Measurements from ENCODE around the gene ZP1. TPM values are rescaled to one million over a fixed set of nuclear protein-coding genes. Genes with fewer than 3 reads are reported as not detected.

The ZP1 gene
- total and polyA plus RNA-seq, 2 experiments from 2014 or later: not detected

DNA sequence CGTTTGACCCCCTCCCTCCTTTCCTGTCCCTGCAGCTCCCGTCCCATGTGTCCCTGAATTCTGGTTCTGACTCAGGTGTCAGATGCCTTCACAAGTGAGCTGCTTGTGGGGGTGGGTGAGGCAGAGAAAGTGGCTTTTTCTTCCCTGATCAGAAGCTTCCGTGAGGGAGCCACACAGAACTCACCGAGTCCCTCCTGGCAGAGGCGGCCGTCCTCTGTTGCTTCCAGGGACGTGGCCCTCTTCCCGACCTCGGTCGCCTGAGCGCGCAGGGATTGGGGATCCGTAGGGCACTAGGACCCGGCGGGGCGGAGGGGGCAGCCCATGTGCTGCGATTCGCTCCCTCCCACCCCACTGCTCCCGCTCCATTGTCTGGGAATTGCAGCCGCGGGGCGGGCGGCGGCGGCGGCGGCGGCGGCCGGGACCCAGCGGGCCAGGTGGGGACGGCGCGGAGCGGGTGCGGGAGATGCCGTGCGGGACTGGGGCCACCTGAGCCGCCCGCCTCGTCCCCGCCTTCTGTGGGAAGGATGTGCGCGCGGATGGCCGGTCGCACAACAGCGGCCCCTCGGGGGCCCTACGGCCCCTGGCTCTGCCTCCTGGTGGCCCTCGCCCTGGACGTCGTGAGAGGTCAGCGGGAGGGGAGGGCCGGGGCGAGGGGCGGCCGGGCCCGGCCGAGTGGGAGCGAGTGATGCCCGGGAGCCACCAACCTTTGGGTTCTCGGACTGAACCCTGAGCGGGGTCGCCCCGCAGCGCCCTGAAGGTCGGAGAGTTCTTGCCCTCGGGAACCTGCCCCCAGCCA is 57.0 kb downstream of the ZP1 start, which contains the start of gene TMEM132A (continued):
- no peak for TF ChIP-seq ZNF462 (CRISPR knock-in tag; IDR thresholded peaks at IDR 0.05)
- no peak for TF ChIP-seq ZNF331 (CRISPR knock-in tag; IDR thresholded peaks at IDR 0.05; ENCODE audit: low read depth)
- no peak for TF ChIP-seq EZH2phosphoT487 (IDR thresholded peaks at IDR 0.05; ENCODE audit: unreplicated experiment)

Other genes with a start within 250 kb of the ZP1 start
- gene MS4A8, start 167.9 kb upstream of the ZP1 start, total RNA-seq (2014; rRNA removed; shearing (Covaris generic)): not detected in 2 replicates
- not detected in 2 replicates for gene MS4A8, start 167.9 kb upstream of the ZP1 start, polyA plus RNA-seq (2016; fragmentation: Nextera tagmentation; extraction: Ambion mirVana)
- not detected in 2 replicates for gene MS4A18, start 142.8 kb upstream of the ZP1 start, total RNA-seq (2014; rRNA removed; shearing (Covaris generic))
- not detected in 2 replicates for gene MS4A18, start 142.8 kb upstream of the ZP1 start, polyA plus RNA-seq (2016; fragmentation: Nextera tagmentation; extraction: Ambion mirVana)
- not detected in 2 replicates for gene MS4A15, start 110.7 kb upstream of the ZP1 start, total RNA-seq (2014; rRNA removed; shearing (Covaris generic))
- gene MS4A15, start 110.7 kb upstream of the ZP1 start, polyA plus RNA-seq (2016; fragmentation: Nextera tagmentation; extraction: Ambion mirVana): 0.14 and 0.44 TPM in 2 replicates
- not detected in 2 replicates for gene MS4A10, start 82.2 kb upstream of the ZP1 start, total RNA-seq (2014; rRNA removed; shearing (Covaris generic))
- gene MS4A10, start 82.2 kb upstream of the ZP1 start, polyA plus RNA-seq (2016; fragmentation: Nextera tagmentation; extraction: Ambion mirVana): not detected in 2 replicates
- gene CCDC86, start 25.4 kb upstream of the ZP1 start, total RNA-seq (2014; rRNA removed; shearing (Covaris generic)): 81.8 and 98.5 TPM in 2 replicates
- gene CCDC86, start 25.4 kb upstream of the ZP1 start, polyA plus RNA-seq (2016; fragmentation: Nextera tagmentation; extraction: Ambion mirVana): 67.0 and 67.3 TPM in 2 replicates
- 0.24 and 0.35 TPM in 2 replicates for gene PTGDR2, start 11.6 kb upstream of the ZP1 start, total RNA-seq (2014; rRNA removed; shearing (Covaris generic))
- gene PTGDR2, start 11.6 kb upstream of the ZP1 start, polyA plus RNA-seq (2016; fragmentation: Nextera tagmentation; extraction: Ambion mirVana): 0.57 and 0.73 TPM in 2 replicates
- gene PRPF19, start 39.0 kb downstream of the ZP1 start, total RNA-seq (2014; rRNA removed; shearing (Covaris generic)): 134 and 161 TPM in 2 replicates
- 153 and 186 TPM in 2 replicates for gene PRPF19, start 39.0 kb downstream of the ZP1 start, polyA plus RNA-seq (2016; fragmentation: Nextera tagmentation; extraction: Ambion mirVana)
- gene TMEM109, start 46.6 kb downstream of the ZP1 start, total RNA-seq (2014; rRNA removed; shearing (Covaris generic)): 12.1 and 17.7 TPM in 2 replicates
- gene TMEM109, start 46.6 kb downstream of the ZP1 start, polyA plus RNA-seq (2016; fragmentation: Nextera tagmentation; extraction: Ambion mirVana): 17.4 TPM in 2 replicates
- gene TMEM132A, start 56.9 kb downstream of the ZP1 start, total RNA-seq (2014; rRNA removed; shearing (Covaris generic)): 51.9 and 96.6 TPM in 2 replicates
- 36.2 and 38.5 TPM in 2 replicates for gene TMEM132A, start 56.9 kb downstream of the ZP1 start, polyA plus RNA-seq (2016; fragmentation: Nextera tagmentation; extraction: Ambion mirVana)
- gene SLC15A3, start 84.6 kb downstream of the ZP1 start, total RNA-seq (2014; rRNA removed; shearing (Covaris generic)): 15.8 and 18.9 TPM in 2 replicates
- gene SLC15A3, start 84.6 kb downstream of the ZP1 start, polyA plus RNA-seq (2016; fragmentation: Nextera tagmentation; extraction: Ambion mirVana): 14.2 and 16.7 TPM in 2 replicates
- 0.49 and 1.9 TPM in 2 replicates for gene CD6, start 104.1 kb downstream of the ZP1 start, total RNA-seq (2014; rRNA removed; shearing (Covaris generic))
- not detected in 2 replicates for gene CD6, start 104.1 kb downstream of the ZP1 start, polyA plus RNA-seq (2016; fragmentation: Nextera tagmentation; extraction: Ambion mirVana)
- not detected in 2 replicates for gene CD5, start 234.9 kb downstream of the ZP1 start, total RNA-seq (2014; rRNA removed; shearing (Covaris generic))
- not detected in 2 replicates for gene CD5, start 234.9 kb downstream of the ZP1 start, polyA plus RNA-seq (2016; fragmentation: Nextera tagmentation; extraction: Ambion mirVana)

All from GM23338 (cell line).